Activated naive CD4-positive, alpha-beta T cell (primary cell): ENCODE results near the gene ALKBH8.
A peak's percentile ranks its signal among the peaks of the same experiment; 100 is the strongest.
"Not testable (repeated sequence)": the region's sequence is repeated elsewhere in the genome, so short reads cannot be mapped to it uniquely, and the experiment has no call there.

Experiments used
- DNase-seq, 4 experiments: peaks; one replicate each; lab custom pipeline; 2025; lab: John Stamatoyannopoulos, UW

Gene ALKBH8

DNA sequence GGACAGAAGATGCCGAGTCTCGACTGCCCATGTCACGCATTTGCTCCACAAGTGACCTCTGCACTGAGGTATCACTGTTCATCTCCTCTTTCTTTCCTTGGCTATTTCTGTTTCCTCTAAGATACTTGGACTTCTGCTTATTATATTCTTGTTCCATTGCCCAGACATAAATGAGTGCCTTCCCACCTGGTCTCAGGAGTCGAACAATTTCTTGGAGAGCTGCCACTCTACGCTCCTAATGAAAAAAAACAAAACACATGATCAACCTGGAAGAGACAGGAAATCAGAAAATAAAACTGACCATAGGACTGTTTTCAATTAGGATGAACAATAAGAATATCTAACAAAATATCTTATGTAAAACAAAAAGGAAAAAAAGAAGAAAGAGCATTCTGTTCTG is 60.6 kb downstream of the ALKBH8 start:
- no peak for DNase-seq

DNA sequence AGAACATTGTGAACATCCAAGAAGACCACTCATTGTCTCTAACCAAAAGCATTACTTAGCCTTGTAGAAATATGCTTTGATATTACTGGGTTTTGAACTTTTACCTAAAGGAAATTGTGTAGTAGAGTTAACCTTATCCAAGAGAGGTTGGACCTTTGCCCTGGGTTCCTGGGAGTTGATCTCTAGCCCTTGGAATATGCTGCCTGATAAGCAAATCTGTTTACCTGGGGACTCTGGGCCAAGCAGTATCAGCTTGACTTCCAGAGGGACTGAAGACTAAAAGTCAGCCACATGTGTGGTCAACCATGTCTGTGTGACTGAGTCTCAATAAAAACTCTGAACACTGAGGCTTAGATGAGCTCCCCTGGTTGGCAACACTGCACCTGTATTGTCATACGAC is 63.8 kb downstream of the ALKBH8 start:
- DNase-seq = no peak

DNA sequence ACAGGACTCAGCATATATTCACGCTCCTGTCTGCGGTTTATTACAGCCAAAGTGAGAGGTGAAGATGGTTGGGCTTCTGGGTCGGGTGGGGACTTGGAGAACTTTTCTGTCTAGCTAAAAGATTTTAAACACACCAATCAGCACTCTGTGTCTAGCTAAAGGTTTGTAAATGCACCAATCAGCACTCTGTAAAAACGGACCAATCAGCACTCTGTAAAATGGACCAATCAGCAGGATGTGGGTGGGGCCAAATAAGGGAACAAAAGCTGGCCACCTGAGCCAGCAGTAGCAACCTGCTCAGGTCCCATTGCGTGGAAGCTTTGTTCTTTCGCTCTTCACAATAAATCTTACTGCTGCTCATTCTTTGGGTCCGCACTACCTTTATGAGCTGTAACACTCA is 68.2 kb downstream of the ALKBH8 start:
- DNase-seq = not testable (repeated sequence)

DNA sequence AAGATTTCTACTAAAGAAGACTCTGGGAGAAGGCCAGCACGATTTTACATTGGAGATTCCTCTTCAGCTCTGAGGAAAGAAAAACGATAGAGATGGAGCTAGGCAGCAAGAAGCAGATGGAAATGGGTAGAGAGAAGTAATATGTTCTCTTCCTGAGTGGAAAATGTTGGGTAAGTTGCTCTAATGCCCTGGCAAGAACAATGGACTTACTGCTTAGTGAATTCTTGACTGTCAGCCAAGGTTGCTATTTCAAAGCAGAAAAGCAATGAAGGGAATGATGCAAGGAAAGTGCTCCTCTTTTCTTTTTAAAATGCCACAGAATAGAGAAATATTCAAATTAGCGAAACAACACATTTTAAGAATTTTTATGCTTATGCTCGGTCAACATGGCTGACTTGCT is 69.5 kb downstream of the ALKBH8 start:
- DNase-seq = no peak

DNA sequence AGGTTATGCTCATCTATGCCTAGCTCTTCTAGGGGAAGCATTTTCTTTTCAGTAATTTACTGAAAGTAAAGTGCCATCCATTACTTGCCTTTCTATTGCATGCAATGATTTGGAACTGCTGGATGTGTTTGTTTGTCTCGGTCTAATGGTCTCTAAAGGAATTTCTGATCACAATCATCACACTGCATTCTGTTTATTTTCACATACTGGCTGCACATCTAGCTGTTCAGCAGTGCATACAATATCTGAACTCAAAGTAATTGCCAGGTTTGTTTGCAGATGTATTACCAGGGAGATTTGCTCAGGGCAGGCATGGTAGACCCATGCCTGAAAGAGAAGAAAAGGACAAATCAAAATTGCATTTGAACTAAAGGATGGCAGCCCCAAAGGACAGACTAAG is 71.5 kb downstream of the ALKBH8 start:
- DNase-seq = no peak

DNA sequence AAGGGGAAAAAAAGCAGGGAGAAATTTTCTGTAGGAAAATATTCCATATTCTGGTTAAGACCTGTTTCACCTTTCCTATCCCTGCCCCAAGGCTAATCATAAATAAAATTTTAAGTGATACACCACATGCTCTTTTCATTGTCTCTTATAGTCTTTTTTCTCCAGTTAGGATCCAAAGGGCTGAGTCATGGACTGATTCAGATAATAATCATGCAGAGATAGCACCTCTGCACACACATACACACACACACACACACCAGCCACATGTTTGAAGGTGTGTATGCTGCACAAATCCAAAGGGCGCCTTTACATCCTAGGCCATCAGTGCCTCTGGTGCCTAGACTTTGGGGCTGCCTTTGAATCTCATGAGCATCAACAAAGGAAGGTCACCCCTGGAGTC is 72.4 kb downstream of the ALKBH8 start:
- no peak for DNase-seq

DNA sequence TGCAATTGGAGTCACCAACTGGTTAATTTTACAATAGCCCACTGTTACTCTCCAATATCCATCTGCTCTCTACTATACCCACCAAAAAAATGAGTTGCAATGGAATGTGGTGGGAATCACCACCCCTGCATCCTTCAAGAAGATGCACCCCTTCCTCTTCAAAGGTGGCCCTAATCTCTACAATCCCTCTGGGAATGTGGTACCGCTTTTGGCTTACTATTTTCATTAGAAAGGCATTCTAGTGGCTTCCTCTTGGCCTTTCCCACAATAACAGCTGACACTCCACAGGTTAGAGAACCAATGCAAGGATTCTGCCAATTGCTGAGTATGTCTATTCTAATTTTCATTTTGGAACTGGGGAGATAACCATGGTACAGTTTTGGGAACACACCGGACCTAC is 74.7 kb downstream of the ALKBH8 start:
- DNase-seq = no peak

DNA sequence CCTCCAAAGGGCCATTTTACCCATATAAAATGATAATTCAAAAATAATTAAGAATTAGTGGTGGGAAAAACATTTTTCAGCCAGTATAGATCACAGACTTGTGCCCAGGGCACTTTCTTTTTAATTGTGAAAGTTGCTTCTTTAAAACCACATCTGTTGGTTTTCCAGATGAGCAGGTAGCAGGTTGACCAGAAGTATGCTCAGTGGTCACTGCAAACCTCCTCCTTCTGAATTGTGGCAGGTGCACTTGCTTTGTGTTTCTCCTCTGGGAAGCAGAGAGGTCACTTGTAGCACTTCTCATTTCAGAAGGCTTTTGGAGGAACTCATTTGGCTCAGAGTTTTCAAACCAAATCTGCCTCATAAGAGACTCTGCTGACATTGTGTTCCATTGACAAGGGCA is 83.3 kb downstream of the ALKBH8 start:
- no peak for DNase-seq

DNA sequence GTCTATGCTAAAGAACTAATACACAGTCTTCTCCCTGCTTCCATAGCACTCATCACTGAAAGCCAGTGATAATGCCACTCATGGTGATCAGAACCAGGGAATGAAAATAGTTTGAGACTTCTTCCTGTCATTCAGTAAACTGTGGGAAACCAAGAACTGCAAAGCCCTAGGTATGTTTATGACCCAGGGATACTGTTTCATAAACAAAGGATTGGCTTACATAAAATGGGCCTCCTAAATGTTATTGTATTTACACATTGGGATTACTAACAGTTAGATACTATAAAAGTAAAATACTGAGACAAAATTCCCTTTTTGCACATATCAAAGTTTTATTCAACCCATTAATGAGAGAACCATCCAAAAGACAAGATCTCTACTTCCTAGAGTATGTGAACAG is 86.6 kb downstream of the ALKBH8 start:
- DNase-seq = no peak

DNA sequence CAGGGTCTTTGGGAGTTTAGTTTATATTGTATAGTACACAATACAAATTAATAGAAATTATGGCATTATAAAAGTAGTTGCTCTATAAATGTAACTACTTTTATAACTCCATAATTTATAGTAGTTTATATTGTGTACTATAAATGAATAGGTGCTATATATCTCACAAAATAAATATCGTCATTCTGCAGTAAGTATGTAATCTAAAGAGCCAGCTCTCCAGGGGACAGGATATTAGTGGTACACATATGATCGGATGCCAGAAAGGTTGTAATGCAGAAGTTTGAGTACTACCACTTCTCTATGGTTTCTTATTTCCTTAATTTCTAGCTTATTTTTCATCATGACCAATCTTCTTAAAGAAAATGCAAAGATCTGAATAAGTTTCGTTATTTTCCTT is 87.7 kb downstream of the ALKBH8 start:
- DNase-seq = no peak

DNA sequence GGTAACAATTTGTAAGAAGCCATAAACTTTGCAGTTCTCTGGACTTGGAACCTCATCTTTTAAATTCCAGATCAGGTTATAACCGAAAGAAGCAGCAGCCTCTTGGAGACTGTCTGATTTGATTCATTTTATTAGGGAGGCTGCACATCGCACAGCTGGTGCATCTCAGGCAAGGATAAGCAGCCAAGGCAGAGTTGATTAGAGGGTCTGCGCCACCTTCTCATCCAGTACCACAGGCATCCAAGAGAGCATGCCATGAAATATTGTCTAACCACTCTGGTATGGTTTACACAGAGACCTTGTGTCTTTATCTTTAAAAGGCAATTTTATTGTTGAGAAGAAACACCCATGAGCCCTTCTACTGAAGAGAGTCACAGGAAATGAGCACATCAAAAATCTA is 91.7 kb downstream of the ALKBH8 start:
- no peak for DNase-seq

DNA sequence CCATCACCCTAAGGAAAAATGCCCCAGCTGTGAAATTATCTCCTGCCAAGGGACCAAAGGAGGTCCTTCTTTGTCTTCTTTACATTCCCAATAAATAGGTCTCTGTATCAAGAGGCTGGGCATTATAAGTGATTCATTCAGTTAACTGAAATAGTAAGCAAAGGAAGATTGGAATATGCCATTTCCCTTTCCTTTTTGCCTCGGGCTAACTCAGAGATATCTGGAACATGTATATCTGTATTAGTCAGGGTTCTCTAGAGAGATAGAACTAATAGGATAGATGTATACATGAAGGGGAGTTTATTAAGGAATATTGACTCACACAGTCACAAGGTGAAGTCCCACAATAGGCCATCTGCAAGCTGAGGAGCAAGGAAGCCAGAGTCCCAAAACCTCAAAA is 92.6 kb downstream of the ALKBH8 start:
- DNase-seq = no peak

DNA sequence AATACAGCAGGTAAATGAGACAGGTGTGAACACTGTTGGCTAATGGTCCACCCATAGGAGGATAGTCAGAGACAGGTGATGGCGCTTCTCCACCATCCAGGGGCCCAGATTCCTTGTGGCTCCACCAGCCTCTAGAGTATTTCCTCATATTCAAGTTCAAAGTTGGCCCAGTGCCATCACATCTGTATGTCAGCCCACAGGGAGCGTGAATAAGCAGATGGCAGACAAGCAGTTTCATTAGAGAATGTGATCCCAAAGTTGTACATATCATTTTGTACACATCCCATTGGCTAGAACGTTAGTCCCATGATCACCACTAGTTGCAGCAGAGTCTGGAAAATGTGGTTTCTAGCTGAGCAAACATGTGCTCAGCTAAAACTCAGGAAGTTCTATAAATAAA is 96.9 kb downstream of the ALKBH8 start:
- DNase-seq = no peak

DNA sequence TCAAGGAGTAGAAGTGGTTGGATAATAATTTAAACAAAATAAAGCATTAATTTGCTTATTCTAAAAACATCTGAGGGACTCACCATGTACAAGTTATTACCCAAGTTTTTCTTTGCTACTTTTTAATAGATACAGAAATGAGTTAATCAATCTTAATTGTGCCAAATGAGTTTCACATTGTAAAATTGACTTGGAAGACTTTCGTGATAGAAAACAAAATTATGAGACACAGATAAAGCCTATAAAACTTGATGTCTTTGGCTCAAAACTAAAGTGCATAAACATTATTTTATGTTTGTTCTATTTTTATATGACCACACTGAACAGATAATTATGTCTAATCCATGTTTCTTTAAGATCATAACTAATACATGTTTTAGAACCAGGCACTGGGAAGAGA is 97.8 kb downstream of the ALKBH8 start:
- DNase-seq = no peak

DNA sequence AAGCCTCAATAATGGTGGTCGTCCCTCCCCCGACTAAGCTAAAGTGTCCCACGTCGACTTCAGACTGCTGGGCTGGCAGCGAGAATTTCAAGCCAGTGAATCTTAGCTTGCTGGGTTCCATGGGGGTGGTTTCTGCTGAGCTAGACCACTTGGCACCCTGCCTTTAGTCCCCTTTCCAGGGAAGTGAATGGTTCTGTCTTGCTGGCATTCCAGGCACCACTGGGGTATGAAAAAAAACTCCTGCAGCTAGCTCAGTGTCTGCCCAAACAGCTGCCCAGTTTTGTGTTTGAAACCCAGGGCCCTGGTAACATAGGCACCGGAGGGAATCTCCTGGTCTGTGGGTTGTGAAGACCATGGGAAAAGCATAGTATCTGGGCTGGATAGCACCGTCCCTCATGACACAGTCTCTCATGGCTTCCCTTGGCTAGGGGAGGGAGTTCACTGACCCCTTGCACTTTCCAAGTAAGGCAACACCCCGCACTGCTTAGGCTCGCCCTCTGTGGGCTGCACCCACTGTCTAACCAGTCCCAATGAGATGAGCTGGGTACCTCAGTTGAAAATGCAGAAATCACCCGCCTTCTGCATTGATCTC is 99.2 kb downstream of the ALKBH8 start:
- not testable (repeated sequence) for DNase-seq

DNA sequence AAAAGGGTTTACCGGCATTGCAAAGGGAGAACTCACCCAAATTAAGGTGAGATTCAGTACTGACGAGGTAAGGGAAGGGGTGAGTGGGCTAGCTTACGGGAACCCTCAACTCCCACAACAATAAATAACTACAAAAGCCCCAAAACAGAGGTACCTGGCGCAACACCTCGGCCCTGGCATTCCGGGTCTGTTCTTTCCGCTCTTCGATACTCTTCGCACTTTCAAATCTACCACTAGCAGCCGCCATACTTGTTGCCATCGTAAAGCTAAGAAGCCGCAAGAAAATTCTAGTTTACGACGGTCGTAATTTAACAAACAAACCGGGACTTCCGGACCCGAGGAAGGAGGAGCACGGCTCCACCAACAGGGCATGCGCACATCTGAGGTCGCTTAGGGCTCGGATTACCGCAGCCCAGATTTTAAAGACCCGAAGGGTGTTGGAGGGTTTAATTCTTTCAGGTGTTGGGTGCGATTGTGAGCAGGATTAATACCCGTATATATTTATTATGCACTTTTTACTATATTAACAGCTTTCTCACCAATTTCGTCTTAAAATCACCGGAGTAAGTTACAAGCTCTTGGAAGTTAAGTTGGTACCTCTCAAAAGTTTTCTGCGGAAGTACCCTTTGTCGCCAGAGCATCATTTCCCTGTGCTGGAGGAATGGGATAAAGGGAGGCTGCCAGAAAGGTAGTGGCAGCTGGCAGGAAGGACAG is 107.8 kb downstream of the ALKBH8 start, which contains the start of gene CWF19L2:
CWF19L2 (minus strand) TSS at position 268 of the 714 bp plus-strand sequence; CDS start at position 259, 9 bp downstream.
- DNase-seq = peak; percentile 50 to 81 (median 65)

DNA sequence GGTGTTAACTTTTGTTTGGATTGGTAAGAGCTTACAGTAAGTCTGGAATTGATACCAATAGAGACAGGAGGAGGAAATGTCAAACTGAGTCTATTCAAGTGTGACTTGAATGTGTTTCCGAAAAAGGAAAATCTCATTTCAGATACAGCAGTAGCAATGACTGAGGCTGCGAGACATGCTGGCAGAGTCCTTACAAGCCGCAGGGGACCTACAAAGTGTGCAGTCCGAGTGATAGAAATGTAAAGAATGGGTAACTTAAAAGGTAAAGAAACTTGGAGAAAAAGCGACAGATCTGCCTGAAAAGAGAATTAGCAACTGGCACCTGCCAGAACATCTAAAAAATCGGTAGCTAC is 108.4 kb downstream of the ALKBH8 start:
- no peak for DNase-seq

DNA sequence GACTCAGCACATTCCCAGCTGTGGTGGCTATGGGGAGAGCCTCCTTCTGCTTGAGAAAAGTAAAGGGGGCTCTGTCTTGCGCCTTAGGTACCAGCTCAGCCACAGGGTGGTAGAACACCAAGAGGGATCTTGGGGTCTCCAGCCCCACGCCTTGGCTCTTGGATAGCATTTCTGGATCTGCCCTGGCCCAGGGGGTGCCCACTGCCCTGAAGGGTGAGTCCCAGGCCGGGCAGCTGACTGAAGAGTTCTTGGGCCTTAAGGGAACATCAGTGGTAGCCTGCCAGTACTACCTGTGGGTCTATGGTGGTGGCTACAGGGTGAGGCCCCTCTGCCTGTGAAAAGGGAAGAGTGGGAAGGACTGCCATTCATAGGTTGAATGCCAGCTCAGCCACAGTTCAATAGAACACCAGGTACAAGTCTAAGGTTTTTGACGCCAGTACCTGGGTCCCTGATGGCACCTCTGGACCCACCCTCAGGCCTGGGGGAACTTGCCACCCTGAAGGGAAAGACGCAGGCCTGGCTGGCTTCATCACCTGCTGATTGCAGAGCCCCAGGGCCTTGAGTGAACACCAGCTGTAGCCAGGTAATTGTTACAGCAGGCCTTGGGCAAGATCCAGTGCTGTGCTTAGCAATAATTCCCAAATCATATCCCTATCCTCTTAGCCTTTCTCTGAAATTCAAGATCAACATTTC is 111.8 kb downstream of the ALKBH8 start:
- DNase-seq = no peak
